Coronary artery (tissue), 2 donors: ENCODE measurements around the gene NDST1.
A peak's percentile ranks its signal among the peaks of the same experiment; 100 is the strongest.

ENCODE experiments used
- DNase-seq: peaks from one replicate; pipeline ENCODE4 v3.0.0-alpha.2; 2017; ENCODE audit warnings: low spot score
- H3K27ac ChIP-seq, 2 donors: fragments of 200-600 bp; sonication (generic); one replicate each; pipeline ENCODE4 v1.5.1; 2016 to 2019
- H3K4me3 ChIP-seq: fragments of 200-600 bp; sonication (generic); 2 replicates; pipeline ENCODE4 v1.5.1; 2016; ENCODE audit warnings: mild to moderate bottlenecking, moderate library complexity
- CTCF ChIP-seq: fragments of 200-600 bp; sonication (generic); IDR thresholded peaks from one replicate; pipeline ENCODE4 v1.5.1; 2019; ENCODE audit warnings: antibody characterized with exemption

NDST1 gene

GRCh38 chr5:150507474-150508276 is at the start of gene NDST1:
Gene NDST1 (plus strand): TSS chr5:150508131. CDS start chr5:150521255, 13,124 bp downstream.
- DNase-seq, result no peak
- peak within 1 kb of the TSS; percentile 43 for H3K4me3 ChIP-seq
- H3K27ac ChIP-seq, result peak within 1 kb of the TSS; percentile 76 to 89
- no peak for TF ChIP-seq CTCF

GRCh38 chr5:150458802-150459557 is 49.0 kb upstream of the NDST1 start:
- Histone ChIP-seq H3K27ac (peak overlapping the region in 1 of 2 donors; percentile 27), H3K4me3 (peak overlapping the region; percentile 56)
- peak; percentile 95 for TF ChIP-seq CTCF
- no peak for DNase-seq

- no peak overlapping the region for H3K27ac ChIP-seq
- no peak for TF ChIP-seq CTCF
- no peak for DNase-seq
- no peak overlapping the region for H3K4me3 ChIP-seq
Measured at GRCh38 chr5:150460781-150461180, 47.1 kb upstream of the NDST1 start.

- TF ChIP-seq CTCF, result no peak
- DNase-seq, result no peak
- no peak overlapping the region for H3K27ac ChIP-seq
- H3K4me3 ChIP-seq, result no peak overlapping the region
Measured at GRCh38 chr5:150461231-150461630, 46.7 kb upstream of the NDST1 start.

GRCh38 chr5:150464554-150465012 is 43.3 kb upstream of the NDST1 start:
- DNase-seq, result no peak
- TF ChIP-seq CTCF, result no peak
- H3K27ac ChIP-seq, result peak overlapping the region in 1 of 2 donors; percentile 36
- no peak overlapping the region for H3K4me3 ChIP-seq

- no peak for TF ChIP-seq CTCF
- H3K27ac ChIP-seq, result no peak overlapping the region
- DNase-seq, result no peak
- H3K4me3 ChIP-seq, result no peak overlapping the region
Measured at GRCh38 chr5:150465927-150466326, 42.0 kb upstream of the NDST1 start.
